Muscle layer of colon (tissue), 2 donors: ENCODE results near the gene VEGFD.

Source experiments
- H3K27ac ChIP-seq: one replicate; pipeline ENCODE4 v1.7.0; 2013; ENCODE audit warnings: low read depth, mild to moderate bottlenecking, low read length, moderate library complexity
- H3K27me3 ChIP-seq, 2 donors: one replicate each; pipeline ENCODE4 v1.7.0; 2013; ENCODE audit warnings: low read length in 2 of 2, mild to moderate bottlenecking in 2 of 2; ENCODE audit not compliant: insufficient read depth in 2 of 2, control insufficient read depth in 1 of 2
- H3K36me3 ChIP-seq: one replicate; pipeline ENCODE4 v1.7.0; 2013; ENCODE audit warnings: mild to moderate bottlenecking, low read length; ENCODE audit not compliant: insufficient read depth
- H3K4me1 ChIP-seq: one replicate; pipeline ENCODE4 v1.7.0; 2013; ENCODE audit warnings: mild to moderate bottlenecking, low read length; ENCODE audit not compliant: insufficient read depth
- H3K4me3 ChIP-seq, 2 donors: one replicate each; pipeline ENCODE4 v1.7.0; 2013; ENCODE audit warnings: low read length in 2 of 2, low read depth in 1 of 2, mild to moderate bottlenecking in 1 of 2, moderate library complexity in 1 of 2
- H3K9ac ChIP-seq: one replicate; pipeline ENCODE4 v1.7.0; 2013; ENCODE audit warnings: low read length
- H3K9me3 ChIP-seq: one replicate; pipeline ENCODE4 v1.7.0; 2013; ENCODE audit warnings: mild to moderate bottlenecking, low read length
- donor health status: abdominal sarcoma.
- donor health status: Adenocarcinoma of cecum.

Gene VEGFD

DNA sequence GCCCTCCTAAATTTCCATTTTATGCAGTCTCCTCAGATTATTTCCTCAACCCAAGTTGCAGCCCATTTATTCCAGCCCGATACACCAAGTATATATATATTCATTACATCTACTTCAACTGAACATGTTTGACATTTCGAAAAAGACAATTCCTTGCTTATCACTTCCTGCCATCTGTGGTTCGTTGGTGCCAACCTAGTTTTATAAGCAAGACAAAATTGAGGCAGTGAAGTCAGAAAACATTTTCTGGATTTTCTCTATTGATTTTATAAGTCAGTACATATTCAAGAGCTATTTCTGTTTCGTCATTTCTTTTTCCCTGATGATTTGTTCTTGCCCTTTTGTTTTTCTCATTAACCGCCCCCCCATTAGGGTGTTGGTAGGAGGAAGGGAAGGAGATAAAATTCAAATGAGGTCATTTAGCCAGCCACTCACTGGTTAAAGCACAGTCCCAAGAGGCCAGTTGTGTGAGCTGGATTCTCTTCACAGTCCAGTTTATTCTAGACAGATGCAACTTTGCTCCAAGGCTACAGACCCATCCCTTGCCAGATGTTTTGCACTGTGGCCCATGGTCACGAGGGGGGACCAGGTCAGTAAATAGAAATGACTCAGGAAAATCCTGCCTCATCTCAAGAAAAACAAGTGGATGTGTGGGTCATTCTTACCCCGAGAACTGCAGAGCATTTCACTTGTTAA lies 20.3 kb upstream of the VEGFD start:
- Histone ChIP-seq H3K27ac (no peak overlapping the region), H3K4me1 (no peaks in the 10 kb centered on the region), H3K27me3 (peaks cover 3 to 5% of the 10 kb centered on the region in 2 donors), H3K9me3 (no peaks in the 10 kb centered on the region), H3K36me3 (no peaks in the 10 kb centered on the region), H3K4me3 (no peak overlapping the region), H3K9ac (no peak overlapping the region)

- no peaks in the 10 kb centered on the region for H3K36me3 ChIP-seq
- no peak overlapping the region for H3K27ac ChIP-seq
- no peaks in the 10 kb centered on the region for H3K9me3 ChIP-seq
- peaks cover 3 to 5% of the 10 kb centered on the region in 2 donors for H3K27me3 ChIP-seq
- H3K4me1 ChIP-seq, result no peaks in the 10 kb centered on the region
- no peak overlapping the region for H3K9ac ChIP-seq
- H3K4me3 ChIP-seq, result no peak overlapping the region
These were observed 17.2 kb upstream of the VEGFD start for GRCh38 chrX:15401378-15401777.

- H3K9me3 ChIP-seq, result no peaks in the 10 kb centered on the region
- H3K36me3 ChIP-seq, result no peaks in the 10 kb centered on the region
- no peak overlapping the region for H3K9ac ChIP-seq
- H3K4me1 ChIP-seq, result no peaks in the 10 kb centered on the region
- H3K27me3 ChIP-seq, result peaks cover 0 to 5% of the 10 kb centered on the region in 2 donors
- no peak overlapping the region for H3K27ac ChIP-seq
- H3K4me3 ChIP-seq, result no peak overlapping the region
These were observed 15.8 kb upstream of the VEGFD start for GRCh38 chrX:15399962-15400391.

- H3K9ac ChIP-seq, result no peak overlapping the region
- H3K36me3 ChIP-seq, result no peaks in the 10 kb centered on the region
- peaks cover 0 to 5% of the 10 kb centered on the region in 2 donors for H3K27me3 ChIP-seq
- no peaks in the 10 kb centered on the region for H3K9me3 ChIP-seq
- no peak overlapping the region for H3K27ac ChIP-seq
- H3K4me3 ChIP-seq, result no peak overlapping the region
- H3K4me1 ChIP-seq, result no peaks in the 10 kb centered on the region
These were observed 14.7 kb upstream of the VEGFD start for GRCh38 chrX:15398874-15399273.

DNA sequence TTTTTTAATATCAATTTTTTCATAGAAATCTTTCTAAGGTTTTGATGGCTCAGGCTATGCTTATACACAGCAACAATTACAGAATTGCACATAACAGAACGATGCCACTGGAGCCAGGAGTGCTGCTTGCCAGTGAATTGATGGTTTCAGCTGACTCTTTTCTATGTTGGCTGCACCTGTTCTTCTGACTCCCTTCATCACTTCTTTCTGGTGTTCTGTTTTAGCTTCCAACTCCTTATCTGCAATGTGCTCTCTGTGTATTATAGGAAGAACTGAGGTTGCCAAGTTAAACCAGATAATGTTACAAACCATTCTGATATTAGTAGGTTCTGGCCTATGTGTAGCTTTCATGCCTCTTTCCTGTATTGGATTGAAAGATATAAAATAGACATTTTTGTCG lies 11.6 kb upstream of the VEGFD start:
- H3K27ac ChIP-seq, result no peak overlapping the region
- H3K9ac ChIP-seq, result no peak overlapping the region
- H3K4me1 ChIP-seq, result no peaks in the 10 kb centered on the region
- H3K4me3 ChIP-seq, result no peak overlapping the region
- no peaks in the 10 kb centered on the region for H3K9me3 ChIP-seq
- H3K36me3 ChIP-seq, result no peaks in the 10 kb centered on the region
- H3K27me3 ChIP-seq, result no peaks in the 10 kb centered on the region

- H3K4me3 ChIP-seq, result no peak overlapping the region
- H3K36me3 ChIP-seq, result no peaks in the 10 kb centered on the region
- H3K27me3 ChIP-seq, result no peaks in the 10 kb centered on the region
- H3K9ac ChIP-seq, result no peak overlapping the region
- H3K4me1 ChIP-seq, result no peaks in the 10 kb centered on the region
- H3K27ac ChIP-seq, result no peak overlapping the region
- no peaks in the 10 kb centered on the region for H3K9me3 ChIP-seq
These were observed 7.6 kb upstream of the VEGFD start for GRCh38 chrX:15391850-15392249.

DNA sequence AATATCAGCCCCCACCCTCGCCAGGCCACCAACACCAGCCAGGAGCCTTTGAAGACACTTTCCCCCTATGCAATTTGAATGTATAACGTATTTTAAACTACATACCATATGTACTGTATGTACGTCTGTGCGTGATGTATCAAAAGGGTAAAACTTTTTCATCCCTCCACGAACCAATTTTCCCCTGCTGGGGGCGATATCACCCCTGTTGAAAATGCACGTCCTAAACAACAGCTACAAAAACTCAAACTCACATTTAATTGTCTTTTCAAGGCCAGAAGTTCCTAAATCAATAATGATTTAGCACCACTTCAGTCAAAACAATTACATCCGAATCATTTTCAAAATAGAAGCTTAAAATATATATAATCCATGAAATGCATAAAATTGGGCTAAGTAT lies 1.4 kb downstream of the VEGFD start:
- H3K27me3 ChIP-seq, result peaks cover 0 to 8% of the 10 kb centered on the region in 2 donors
- H3K36me3 ChIP-seq, result no peaks in the 10 kb centered on the region
- H3K27ac ChIP-seq, result no peak overlapping the region
- no peaks in the 10 kb centered on the region for H3K9me3 ChIP-seq
- no peak overlapping the region for H3K4me3 ChIP-seq
- H3K9ac ChIP-seq, result no peak overlapping the region
- no peaks in the 10 kb centered on the region for H3K4me1 ChIP-seq

GRCh38 chrX:15376956-15377355 lies 7.3 kb downstream of the VEGFD start:
- Histone ChIP-seq H3K9me3 (no peaks in the 10 kb centered on the region), H3K36me3 (no peaks in the 10 kb centered on the region), H3K27me3 (no peaks in the 10 kb centered on the region), H3K4me3 (no peak overlapping the region), H3K9ac (no peak overlapping the region), H3K4me1 (no peaks in the 10 kb centered on the region), H3K27ac (no peak overlapping the region)

DNA sequence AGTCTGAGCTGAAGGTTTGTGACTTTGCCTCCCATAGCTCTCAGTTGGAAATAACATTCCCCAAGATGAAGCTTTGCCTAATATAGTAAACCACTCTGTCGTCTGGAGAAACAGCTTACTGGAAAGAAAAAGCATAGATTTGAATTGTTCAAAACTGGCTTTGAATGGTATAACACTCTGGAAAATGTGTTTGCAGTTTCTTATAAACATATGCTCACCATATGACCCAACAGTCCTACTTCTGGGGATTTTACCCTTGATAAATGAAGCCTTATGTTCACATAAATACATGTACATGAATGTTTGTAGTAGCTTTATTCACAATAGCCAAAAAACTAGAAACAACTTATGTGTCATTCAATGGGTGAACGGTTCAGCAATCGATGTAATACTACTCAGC lies 10.2 kb downstream of the VEGFD start:
- Histone ChIP-seq H3K9ac (no peak overlapping the region), H3K36me3 (no peaks in the 10 kb centered on the region), H3K4me1 (no peaks in the 10 kb centered on the region), H3K27me3 (peaks cover 0 to 4% of the 10 kb centered on the region in 2 donors), H3K4me3 (no peak overlapping the region), H3K9me3 (no peaks in the 10 kb centered on the region), H3K27ac (no peak overlapping the region)

- Histone ChIP-seq H3K36me3 (no peaks in the 10 kb centered on the region), H3K27ac (no peak overlapping the region), H3K4me1 (no peaks in the 10 kb centered on the region), H3K9ac (no peak overlapping the region), H3K4me3 (no peak overlapping the region), H3K27me3 (peaks cover 0 to 4% of the 10 kb centered on the region in 2 donors), H3K9me3 (no peaks in the 10 kb centered on the region)
These were observed 17.5 kb downstream of the VEGFD start for GRCh38 chrX:15366506-15367352.

DNA sequence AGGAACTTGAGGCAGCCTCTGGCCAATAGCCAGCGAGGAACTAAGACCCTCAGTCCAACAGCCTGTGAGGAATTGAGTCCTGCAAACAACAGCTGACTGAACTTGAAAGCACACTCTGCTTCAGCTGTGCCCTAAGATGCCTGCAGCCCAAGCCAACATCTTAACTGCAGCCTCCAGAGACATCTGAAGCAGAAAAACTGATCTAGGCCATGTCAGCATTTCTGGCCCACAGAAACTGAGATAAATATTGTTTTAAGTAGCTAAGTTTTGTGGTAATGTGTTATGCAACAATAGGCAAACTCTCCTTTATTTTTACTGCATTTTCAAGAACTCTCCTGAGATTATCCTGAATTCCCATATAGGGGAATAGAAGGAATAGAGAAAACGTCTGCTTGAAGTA lies 24.5 kb downstream of the VEGFD start:
- H3K4me1 ChIP-seq, result no peaks in the 10 kb centered on the region
- H3K9ac ChIP-seq, result no peak overlapping the region
- no peaks in the 10 kb centered on the region for H3K9me3 ChIP-seq
- no peaks in the 10 kb centered on the region for H3K27me3 ChIP-seq
- no peaks in the 10 kb centered on the region for H3K36me3 ChIP-seq
- no peak overlapping the region for H3K4me3 ChIP-seq
- no peak overlapping the region for H3K27ac ChIP-seq
